ENCODE measurements around the gene ARHGEF7. TPM values are rescaled to one million over a fixed set of nuclear protein-coding genes. Genes with fewer than 3 reads are reported as not detected.

ARHGEF7 gene
- total RNA-seq, 1 donor from 2014 or later = 73.7 TPM

GRCh38 chr13:111329641-111330040 lies 214.5 kb downstream of the ARHGEF7 start:
- no peak overlapping the region for H3K9ac ChIP-seq (ENCODE audit: low read length)
- no peaks in the 10 kb centered on the region for H3K9me3 ChIP-seq (ENCODE audit: insufficient read depth, low read depth, low read length)
- H3K36me3 ChIP-seq (ENCODE audit: insufficient read depth, low read length) = no peaks in the 10 kb centered on the region
- H3K27ac ChIP-seq (ENCODE audit: low read depth, low read length) = no peak overlapping the region
- no peak overlapping the region for H3K4me2 ChIP-seq (ENCODE audit: low read length)
- H3K4me1 Mint-ChIP-seq (ENCODE audit: low read depth, unreplicated experiment) = no peaks in the 10 kb centered on the region
- no peaks in the 10 kb centered on the region for H3K27me3 ChIP-seq (ENCODE audit: insufficient read depth, low read length)
- FAIRE-seq (no peak), DNase-seq (ENCODE audit: low read depth) (no peak)
- H3K79me2 ChIP-seq (ENCODE audit: insufficient read depth, low read length) = no peaks in the 10 kb centered on the region
- no peak overlapping the region for H3K4me3 Mint-ChIP-seq (ENCODE audit: unreplicated experiment)
- H3K4me1 ChIP-seq (ENCODE audit: insufficient read depth, low read length) = no peaks in the 10 kb centered on the region
- H3K27me3 Mint-ChIP-seq (ENCODE audit: low read depth, unreplicated experiment) = peaks cover 7% of the 10 kb centered on the region
- H3K36me3 Mint-ChIP-seq (ENCODE audit: low read depth, unreplicated experiment) = peaks cover 17% of the 10 kb centered on the region
- H3K9me3 Mint-ChIP-seq (ENCODE audit: unreplicated experiment) = peaks cover 6% of the 10 kb centered on the region
- TF ChIP-seq EZH2 (IDR thresholded peaks at IDR 0.05; ENCODE audit: insufficient read depth, low read length) = no peak
- no peak for TF ChIP-seq CTCF (IDR thresholded peaks at IDR 0.05; ENCODE audit: insufficient read depth, low read depth, low read length)
- no peak overlapping the region for H3K27ac Mint-ChIP-seq (ENCODE audit: unreplicated experiment)
- H2AFZ ChIP-seq (ENCODE audit: low read depth, low read length) = no peak overlapping the region
- no peak overlapping the region for H3K4me3 ChIP-seq (ENCODE audit: insufficient read depth, low read depth, low read length)
- H4K20me1 ChIP-seq (ENCODE audit: insufficient read depth, low read length) = no peaks in the 10 kb centered on the region

GRCh38 chr13:111330066-111330610 lies 215.0 kb downstream of the ARHGEF7 start:
- Histone ChIP-seq H3K27ac (ENCODE audit: low read depth, low read length) (no peak overlapping the region), H3K27me3 (ENCODE audit: insufficient read depth, low read length) (no peaks in the 10 kb centered on the region), H3K79me2 (ENCODE audit: insufficient read depth, low read length) (no peaks in the 10 kb centered on the region), H2AFZ (ENCODE audit: low read depth, low read length) (no peak overlapping the region), H3K4me3 (ENCODE audit: insufficient read depth, low read depth, low read length) (no peak overlapping the region), H3K9ac (ENCODE audit: low read length) (no peak overlapping the region), H3K4me2 (ENCODE audit: low read length) (no peak overlapping the region), H3K4me1 (ENCODE audit: insufficient read depth, low read length) (no peaks in the 10 kb centered on the region), H3K36me3 (ENCODE audit: insufficient read depth, low read length) (no peaks in the 10 kb centered on the region), H4K20me1 (ENCODE audit: insufficient read depth, low read length) (no peaks in the 10 kb centered on the region), H3K9me3 (ENCODE audit: insufficient read depth, low read depth, low read length) (no peaks in the 10 kb centered on the region)
- Mint-ChIP-seq H3K27ac (ENCODE audit: unreplicated experiment) (no peak overlapping the region), H3K36me3 (ENCODE audit: low read depth, unreplicated experiment) (peaks cover 22% of the 10 kb centered on the region), H3K9me3 (ENCODE audit: unreplicated experiment) (peaks cover 11% of the 10 kb centered on the region), H3K4me1 (ENCODE audit: low read depth, unreplicated experiment) (no peaks in the 10 kb centered on the region), H3K4me3 (ENCODE audit: unreplicated experiment) (no peak overlapping the region), H3K27me3 (ENCODE audit: low read depth, unreplicated experiment) (peaks cover 4% of the 10 kb centered on the region)
- DNase-seq (ENCODE audit: low read depth) = no peak
- TF ChIP-seq CTCF (IDR thresholded peaks at IDR 0.05; ENCODE audit: insufficient read depth, low read depth, low read length) (no peak), EZH2 (IDR thresholded peaks at IDR 0.05; ENCODE audit: insufficient read depth, low read length) (no peak)
- no peak for FAIRE-seq

DNA sequence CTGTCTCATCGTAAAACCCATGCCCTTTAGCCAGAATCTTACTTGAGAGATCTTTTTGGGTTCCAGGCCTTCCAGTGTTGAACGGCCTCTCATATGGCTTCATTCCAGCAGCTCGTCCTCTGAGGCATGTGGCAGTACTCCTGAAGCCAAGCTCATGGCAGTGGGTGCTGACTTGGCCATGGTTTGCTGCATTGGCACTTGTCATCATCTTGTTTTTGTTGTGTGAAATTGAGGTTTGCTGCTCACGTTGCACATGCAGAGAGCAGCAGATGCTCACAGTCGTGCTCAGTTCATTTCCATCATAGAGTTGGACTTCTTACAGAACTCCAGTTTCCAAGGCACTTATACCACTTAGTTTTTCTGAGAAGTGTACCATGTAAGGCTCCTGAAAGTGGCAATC lies 220.2 kb downstream of the ARHGEF7 start:
- TF ChIP-seq EZH2 (IDR thresholded peaks at IDR 0.05; ENCODE audit: insufficient read depth, low read length) = no peak
- no peak for TF ChIP-seq CTCF (IDR thresholded peaks at IDR 0.05; ENCODE audit: insufficient read depth, low read depth, low read length)
- H3K9ac ChIP-seq (ENCODE audit: low read length) = no peak overlapping the region
- Mint-ChIP-seq H3K27me3 (ENCODE audit: low read depth, unreplicated experiment) (no peaks in the 10 kb centered on the region), H3K27ac (ENCODE audit: unreplicated experiment) (no peak overlapping the region), H3K9me3 (ENCODE audit: unreplicated experiment) (peaks cover 15% of the 10 kb centered on the region), H3K36me3 (ENCODE audit: low read depth, unreplicated experiment) (peaks cover 21% of the 10 kb centered on the region), H3K4me1 (ENCODE audit: low read depth, unreplicated experiment) (peaks cover 15% of the 10 kb centered on the region), H3K4me3 (ENCODE audit: unreplicated experiment) (no peak overlapping the region)
- peaks cover 5% of the 10 kb centered on the region for H3K4me1 ChIP-seq (ENCODE audit: insufficient read depth, low read length)
- H4K20me1 ChIP-seq (ENCODE audit: insufficient read depth, low read length) = no peaks in the 10 kb centered on the region
- FAIRE-seq (no peak), DNase-seq (ENCODE audit: low read depth) (no peak)
- H3K36me3 ChIP-seq (ENCODE audit: insufficient read depth, low read length) = no peaks in the 10 kb centered on the region
- no peaks in the 10 kb centered on the region for H3K27me3 ChIP-seq (ENCODE audit: insufficient read depth, low read length)
- no peak overlapping the region for H3K4me3 ChIP-seq (ENCODE audit: insufficient read depth, low read depth, low read length)
- no peak overlapping the region for H2AFZ ChIP-seq (ENCODE audit: low read depth, low read length)
- no peak overlapping the region for H3K27ac ChIP-seq (ENCODE audit: low read depth, low read length)
- no peaks in the 10 kb centered on the region for H3K9me3 ChIP-seq (ENCODE audit: insufficient read depth, low read depth, low read length)
- no peak overlapping the region for H3K4me2 ChIP-seq (ENCODE audit: low read length)
- no peaks in the 10 kb centered on the region for H3K79me2 ChIP-seq (ENCODE audit: insufficient read depth, low read length)
